HG03442 (cell line): ENCODE data around the gene NOS1AP.
"Not testable (repeated sequence)": the region's sequence is repeated elsewhere in the genome, so short reads cannot be mapped to it uniquely, and the experiment has no call there.

ENCODE experiments used
- ATAC-seq: cut with Tn5 transposase; IDR thresholded peaks from one replicate; pipeline ENCODE4 v1.9.1; 2021; ENCODE audit warnings: mild to moderate bottlenecking, moderate library complexity; ENCODE audit not compliant: unreplicated experiment

The NOS1AP gene

GRCh38 chr1:162161916-162162550 lies 92.5 kb downstream of the NOS1AP start:
- ATAC-seq, result no peak

- no peak for ATAC-seq
Observed at GRCh38 chr1:162165528-162165927, 96.0 kb downstream of the NOS1AP start.

DNA sequence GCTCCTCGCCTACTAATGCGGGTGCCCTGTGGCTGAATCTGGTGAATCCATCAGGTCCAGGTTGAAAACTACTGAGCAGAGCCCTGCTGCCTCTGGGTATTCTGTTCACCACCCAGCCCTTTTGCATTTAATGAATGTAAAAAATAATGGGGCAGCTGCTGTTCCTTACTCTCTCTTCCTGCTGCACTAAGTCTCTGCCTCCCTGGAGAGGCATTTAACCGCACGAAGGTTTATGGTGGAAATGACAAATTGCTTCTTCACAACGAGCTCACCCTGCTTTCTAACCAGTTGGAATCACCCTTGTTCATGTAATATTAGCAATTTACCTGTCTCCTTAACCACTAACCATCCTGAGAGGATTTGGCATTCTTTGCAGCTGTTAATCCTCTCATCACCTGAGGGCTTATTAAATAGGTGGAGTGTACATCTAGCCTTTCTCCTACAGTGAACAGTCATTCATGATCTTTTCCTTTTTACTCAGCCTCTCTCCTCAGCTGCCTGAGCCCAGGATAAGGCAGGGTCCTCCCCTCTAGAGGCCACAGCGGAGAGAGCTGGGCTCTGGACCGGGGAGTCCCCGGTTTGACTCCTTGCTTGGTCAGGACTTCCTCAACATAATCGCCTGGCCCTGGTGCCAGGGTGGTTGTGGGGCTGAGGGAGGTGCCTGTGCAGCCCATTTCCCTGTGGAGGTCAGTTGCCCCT lies 97.6 kb downstream of the NOS1AP start:
- no peak for ATAC-seq

DNA sequence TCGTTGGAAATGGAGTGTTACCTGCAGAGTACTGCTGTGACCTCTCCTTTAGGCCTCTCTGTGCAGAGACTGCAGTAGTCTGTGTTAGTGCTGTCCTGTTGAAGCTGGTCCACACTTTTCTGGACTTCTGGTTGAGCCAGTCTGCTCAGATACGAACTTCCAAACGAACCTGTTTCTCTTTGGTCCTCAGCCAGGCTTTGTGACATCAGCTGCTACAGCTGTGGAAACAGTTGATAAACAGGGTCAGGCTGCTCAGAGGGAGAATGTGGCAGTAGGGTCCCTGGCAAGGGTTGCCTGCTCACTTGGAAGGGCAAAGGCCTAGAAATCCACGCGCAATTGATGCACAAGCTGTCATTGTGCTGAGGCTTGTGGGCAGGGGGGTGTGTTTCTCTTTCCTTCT lies 98.8 kb downstream of the NOS1AP start:
- no peak for ATAC-seq

DNA sequence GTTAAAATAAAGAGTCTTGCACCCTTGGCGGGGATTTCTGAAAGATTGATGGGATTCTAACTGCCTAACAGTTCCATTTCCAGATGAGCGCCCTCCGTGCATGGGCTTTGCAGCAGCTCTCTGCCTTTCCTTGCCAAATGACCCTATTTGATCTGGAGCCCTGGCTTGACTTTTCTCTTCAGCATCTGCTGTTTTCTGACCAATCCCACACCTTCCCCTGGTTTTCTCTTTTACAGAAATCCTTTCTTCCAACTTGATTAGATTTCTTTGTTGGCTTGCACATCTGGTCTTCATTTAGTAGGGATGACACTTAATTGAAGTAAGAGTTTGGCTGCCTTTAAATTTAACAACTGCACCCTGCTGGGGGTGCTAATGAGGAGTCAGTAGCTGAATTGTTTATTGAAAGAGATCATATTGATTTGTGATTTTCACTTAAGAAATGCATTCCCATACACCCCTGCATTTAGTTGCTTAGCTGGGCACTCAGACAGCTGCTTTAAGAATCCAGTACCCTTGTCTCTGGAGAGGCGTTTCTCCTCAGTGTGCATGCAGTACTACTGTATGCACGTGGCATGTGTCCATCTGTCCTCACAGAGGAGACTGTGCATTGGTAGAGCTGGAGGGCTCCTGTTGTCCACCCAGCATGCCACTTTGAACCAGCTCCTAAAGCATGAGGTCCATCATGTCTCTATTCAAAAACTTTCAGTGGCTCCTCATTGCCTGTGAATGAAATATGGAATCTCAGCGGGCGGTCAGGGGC lies 99.7 kb downstream of the NOS1AP start:
- no peak for ATAC-seq

GRCh38 chr1:162171111-162171510 lies 101.6 kb downstream of the NOS1AP start:
- no peak for ATAC-seq

GRCh38 chr1:162172311-162173102 lies 103.0 kb downstream of the NOS1AP start:
- ATAC-seq, result no peak

DNA sequence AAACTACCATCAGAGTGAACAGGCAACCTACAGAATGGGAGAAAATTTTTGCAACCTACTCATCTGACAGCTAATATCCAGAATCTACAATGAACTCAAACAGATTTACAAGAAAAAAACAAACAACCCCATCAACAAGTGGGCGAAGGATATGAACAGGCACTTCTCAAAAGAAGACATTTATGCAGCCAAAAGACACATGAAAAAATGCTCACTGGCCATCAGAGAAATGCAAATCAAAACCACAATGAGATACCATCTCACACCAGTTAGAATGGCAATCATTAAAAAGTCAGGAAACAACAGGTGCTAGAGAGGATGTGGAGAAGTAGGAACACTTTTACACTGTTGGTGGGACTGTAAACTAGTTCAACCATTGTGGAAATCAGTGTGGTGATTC lies 104.1 kb downstream of the NOS1AP start:
- not testable (repeated sequence) for ATAC-seq

GRCh38 chr1:162174027-162174426 lies 104.5 kb downstream of the NOS1AP start:
- ATAC-seq, result not testable (repeated sequence)

DNA sequence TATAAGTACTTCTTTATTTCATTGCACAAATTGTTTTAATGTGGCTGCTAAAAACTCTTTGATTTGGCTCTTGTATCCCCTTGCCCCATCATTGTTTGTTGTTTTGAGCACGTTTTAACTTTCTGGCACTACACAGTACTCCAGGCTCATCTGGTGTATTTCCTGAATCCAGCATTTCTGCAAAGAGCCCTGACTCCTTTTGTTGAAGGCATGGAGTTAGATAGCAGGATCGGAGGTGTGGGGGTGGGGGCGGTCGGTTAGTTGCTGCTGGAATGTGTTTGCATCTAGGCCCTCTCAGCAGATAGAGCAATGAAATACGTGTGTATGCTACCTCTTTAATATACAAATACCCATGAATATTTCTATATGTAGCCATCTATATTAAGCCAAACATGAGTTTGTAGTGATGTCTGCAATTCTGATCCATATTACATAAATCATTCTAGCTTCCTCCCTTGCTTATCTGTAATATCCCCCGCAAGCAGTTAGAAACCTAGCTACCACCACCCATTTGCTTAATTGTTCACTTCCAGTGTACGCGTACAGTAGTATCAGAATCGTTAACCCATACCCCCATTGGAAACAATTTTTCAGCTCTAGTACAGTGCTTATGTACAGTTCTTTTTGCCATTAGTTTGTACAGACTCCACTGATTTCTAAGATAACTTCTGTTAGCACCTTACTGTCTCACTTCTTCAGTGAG lies 106.0 kb downstream of the NOS1AP start:
- ATAC-seq, result no peak

DNA sequence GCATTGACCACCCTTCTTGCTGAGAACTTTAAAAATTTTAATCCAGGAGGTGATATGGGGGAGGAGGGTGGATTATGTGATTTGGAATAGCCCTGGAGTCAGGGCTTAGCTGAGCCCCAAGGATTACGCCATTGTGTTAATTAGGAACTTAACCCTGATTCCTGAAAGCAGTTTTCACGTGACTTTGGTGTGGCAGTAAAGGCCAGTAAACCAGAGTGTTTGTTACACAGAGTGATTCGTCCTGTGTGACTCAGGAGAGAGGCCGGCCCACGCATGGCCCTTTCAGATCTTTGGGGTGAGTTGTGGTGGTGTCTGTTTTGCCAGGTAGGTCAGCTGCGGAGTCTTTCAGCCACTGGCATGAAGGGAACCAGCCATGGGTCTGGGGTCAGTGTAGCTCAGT lies 107.6 kb downstream of the NOS1AP start:
- no peak for ATAC-seq

GRCh38 chr1:162178432-162178831 lies 108.9 kb downstream of the NOS1AP start:
- no peak for ATAC-seq

GRCh38 chr1:162179121-162179520 lies 109.6 kb downstream of the NOS1AP start:
- no peak for ATAC-seq

GRCh38 chr1:162180813-162181212 lies 111.3 kb downstream of the NOS1AP start:
- ATAC-seq, result no peak

DNA sequence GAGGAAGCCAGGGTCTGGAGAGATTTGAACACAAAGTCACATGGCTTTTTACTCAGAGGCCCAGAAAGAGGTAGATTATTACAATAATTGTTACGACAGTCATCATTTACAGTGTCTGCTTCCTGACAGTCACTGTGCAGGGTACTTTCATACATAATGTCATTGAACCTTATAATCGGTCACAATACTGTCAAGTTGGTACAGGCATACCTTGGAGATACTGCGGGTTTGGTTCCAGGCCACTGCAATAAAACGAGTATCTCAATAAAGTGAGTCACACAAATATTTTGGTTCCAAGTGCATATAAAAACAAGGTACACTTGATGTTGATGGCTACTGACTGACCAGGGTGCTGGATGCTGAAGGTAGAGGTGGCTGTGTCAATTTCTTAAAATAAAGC lies 112.6 kb downstream of the NOS1AP start:
- no peak for ATAC-seq

- ATAC-seq, result no peak
Observed at GRCh38 chr1:162185314-162186025, 116.0 kb downstream of the NOS1AP start.

DNA sequence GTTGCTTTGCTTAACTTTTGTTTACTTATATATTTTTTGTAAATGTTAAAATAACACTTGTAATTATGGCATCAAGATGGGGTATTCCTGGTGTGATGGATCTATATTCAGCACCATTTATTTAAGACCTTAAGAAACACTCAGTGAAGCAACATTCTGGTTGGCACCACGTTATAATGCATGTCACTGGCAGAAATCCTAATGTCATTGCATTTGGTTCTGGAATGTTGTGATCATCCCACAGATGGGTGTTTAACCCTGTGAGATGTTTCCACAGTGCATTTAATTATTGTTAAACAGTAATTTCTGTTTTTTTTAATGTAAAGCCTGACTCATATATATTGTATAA lies 116.5 kb downstream of the NOS1AP start:
- ATAC-seq, result no peak

GRCh38 chr1:162186406-162186805 lies 116.9 kb downstream of the NOS1AP start:
- ATAC-seq, result no peak

DNA sequence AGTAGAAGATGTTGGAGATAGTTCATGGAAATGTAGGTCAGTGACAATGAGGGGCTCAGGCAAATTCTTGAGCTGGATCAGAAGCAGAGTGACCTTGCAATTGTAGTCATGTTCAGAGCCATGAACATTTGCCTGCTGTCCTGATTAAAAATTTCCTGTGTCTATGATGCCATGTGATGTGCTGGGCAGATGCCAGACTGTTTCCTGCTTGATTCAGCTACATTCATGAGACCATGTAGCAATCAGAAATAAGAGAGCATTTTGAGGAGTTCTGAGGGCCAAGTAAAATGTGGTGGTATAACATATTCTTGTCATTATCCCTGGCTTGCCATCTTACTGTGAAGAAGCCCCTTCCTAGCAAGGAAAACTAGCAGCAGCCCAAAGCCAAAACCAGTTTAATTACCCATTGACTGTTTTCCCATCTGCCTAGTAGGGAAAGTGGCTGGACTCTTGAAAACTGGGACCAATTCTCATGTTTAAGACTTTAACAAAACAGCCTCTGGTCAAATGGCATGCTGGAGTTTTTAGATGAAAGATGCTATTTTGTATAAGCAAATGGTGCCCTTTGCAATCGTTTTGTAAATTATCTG lies 118.3 kb downstream of the NOS1AP start:
- no peak for ATAC-seq

DNA sequence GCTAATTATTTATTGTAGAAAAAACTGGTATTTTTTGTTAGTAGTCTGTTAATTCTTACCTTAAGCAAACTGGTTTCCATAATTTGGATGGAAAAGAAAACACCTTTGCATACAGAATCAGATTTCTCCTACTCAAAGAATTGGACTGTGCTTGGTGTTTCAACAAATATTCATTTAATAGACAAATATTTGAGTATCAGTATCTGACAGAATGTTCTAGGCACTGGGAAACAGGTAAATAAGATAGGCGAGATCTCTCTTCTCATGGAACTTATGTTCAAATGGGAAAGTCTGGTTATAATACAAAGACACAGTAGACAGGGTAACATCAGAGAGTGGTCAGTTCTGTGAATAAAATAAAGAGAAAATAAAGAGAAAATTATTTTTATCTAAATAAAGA lies 119.9 kb downstream of the NOS1AP start:
- ATAC-seq, result no peak
